ENCODE data around the gene DDX31.

- TF ChIP-seq POLR2A (IDR thresholded peaks at IDR 0.05; ENCODE audit: borderline replicate concordance, extremely low read depth, insufficient read depth, insufficient read length) (no peak), REST (IDR thresholded peaks at IDR 0.05; ENCODE audit: low read depth) (no peak), RAD21 (IDR thresholded peaks at IDR 0.05; ENCODE audit: low read depth) (no peak), TCF7L2 (IDR thresholded peaks at IDR 0.05; ENCODE audit: borderline replicate concordance, extremely low read depth, insufficient read depth, insufficient read length) (no peak)
- TF ChIP-seq, protein P1, sequence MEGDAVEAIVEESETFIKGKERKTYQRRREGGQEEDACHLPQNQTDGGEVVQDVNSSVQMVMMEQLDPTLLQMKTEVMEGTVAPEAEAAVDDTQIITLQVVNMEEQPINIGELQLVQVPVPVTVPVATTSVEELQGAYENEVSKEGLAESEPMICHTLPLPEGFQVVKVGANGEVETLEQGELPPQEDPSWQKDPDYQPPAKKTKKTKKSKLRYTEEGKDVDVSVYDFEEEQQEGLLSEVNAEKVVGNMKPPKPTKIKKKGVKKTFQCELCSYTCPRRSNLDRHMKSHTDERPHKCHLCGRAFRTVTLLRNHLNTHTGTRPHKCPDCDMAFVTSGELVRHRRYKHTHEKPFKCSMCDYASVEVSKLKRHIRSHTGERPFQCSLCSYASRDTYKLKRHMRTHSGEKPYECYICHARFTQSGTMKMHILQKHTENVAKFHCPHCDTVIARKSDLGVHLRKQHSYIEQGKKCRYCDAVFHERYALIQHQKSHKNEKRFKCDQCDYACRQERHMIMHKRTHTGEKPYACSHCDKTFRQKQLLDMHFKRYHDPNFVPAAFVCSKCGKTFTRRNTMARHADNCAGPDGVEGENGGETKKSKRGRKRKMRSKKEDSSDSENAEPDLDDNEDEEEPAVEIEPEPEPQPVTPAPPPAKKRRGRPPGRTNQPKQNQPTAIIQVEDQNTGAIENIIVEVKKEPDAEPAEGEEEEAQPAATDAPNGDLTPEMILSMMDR (IDR thresholded peaks at IDR 0.05 in 2 of 3, conservative IDR thresholded peaks at IDR 0.05 in 1 of 3; ENCODE audit: borderline replicate concordance in 1 of 3, insufficient read depth in 1 of 3, low read depth in 2 of 3, low read length in 2 of 3), result no peak
Observed at GRCh38 chr9:132630811-132631210, 39.0 kb downstream of the DDX31 start.
